ENCODE results near the gene LRRC25.
A peak's percentile ranks its signal among the peaks of the same experiment; 100 is the strongest.

LRRC25 gene

GRCh38 chr19:18397242-18398202 is at the start of gene LRRC25:
LRRC25 (minus strand) TSS chr19:18397622; CDS start chr19:18396963, 659 bp downstream.
- no peak for DNase-seq

DNA sequence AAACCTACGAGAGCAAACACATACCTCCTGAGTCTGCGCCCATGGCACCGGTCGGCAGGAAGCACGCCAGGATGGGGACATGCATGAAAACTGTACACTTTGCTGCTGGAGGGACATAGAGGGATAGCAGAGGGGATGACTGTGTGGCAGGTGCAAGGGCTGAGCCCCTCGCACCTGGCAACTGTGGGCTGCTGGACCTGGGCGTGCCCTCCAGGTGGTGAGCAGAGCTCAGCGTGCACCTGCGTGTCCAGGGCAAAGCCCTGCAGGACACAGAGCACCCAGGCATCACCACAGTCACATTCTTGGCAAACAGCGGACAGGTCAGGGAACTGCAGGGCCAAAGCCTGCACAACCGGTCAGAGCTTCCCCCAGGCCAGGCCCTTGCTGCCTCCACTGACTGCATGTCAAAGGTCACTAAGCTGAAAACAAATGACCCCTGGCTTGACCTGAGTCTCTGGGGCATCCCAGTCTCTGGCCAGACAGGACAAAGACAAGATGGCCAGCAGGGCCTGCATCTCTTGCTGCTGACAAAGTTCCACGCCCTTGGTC is 49.5 kb upstream of the LRRC25 start:
- no peak for DNase-seq

GRCh38 chr19:18446145-18446810 is 48.9 kb upstream of the LRRC25 start:
- DNase-seq, result no peak

DNA sequence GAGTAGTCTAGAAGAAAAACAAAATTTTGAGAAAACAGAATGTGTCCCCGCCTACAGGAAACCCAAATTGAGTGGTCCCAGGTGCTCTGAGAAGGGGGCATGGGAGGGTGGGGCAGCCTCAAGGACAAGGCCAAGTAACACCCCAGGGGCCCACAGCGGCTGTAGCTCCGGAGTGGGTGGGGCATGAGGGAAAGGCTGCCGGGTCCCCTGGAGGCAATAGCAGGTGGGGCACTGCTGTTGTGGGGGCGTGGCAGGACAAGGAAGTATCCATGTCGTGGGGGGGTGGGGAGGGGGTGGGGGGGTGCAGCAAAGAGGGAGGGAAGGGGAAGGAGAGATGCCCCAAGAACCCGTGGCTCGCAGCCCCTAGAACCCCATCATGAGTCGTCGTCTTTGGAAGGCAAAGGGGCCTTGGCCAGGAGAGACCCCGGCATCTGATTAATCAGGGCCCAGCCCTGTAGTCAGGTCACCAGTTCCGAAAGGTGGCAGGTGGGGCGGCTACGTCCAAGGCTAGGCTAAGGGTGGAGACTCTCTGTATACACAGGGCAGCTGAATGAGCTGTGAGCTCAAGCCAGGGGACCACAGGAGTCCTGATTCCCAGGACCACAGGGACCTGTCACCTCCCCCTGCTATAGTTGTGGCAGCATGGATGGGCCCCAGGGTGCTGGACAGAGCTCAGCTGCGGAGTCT is 48.0 kb upstream of the LRRC25 start:
- DNase-seq, result no peak

DNA sequence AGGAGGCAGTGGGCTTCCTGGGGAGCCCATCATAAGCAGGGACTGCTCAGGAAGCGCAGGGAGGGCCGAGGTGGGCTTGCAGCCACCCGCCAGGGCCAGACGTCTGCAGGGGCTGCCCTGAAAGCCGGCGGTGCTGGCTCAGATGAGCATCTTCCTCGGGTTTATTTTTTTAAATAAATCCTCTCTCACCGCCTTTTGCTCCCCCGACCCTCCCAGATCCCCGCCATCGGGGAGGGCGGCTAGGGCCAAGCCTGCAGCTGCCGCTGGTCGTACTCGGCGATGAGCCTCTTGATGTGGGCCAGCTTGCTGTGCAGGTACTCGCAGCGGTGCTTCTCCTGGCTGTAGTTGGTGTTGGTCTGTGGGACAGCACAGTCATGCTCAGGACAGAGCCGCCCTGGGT is 47.1 kb upstream of the LRRC25 start:
- DNase-seq, result no peak

DNA sequence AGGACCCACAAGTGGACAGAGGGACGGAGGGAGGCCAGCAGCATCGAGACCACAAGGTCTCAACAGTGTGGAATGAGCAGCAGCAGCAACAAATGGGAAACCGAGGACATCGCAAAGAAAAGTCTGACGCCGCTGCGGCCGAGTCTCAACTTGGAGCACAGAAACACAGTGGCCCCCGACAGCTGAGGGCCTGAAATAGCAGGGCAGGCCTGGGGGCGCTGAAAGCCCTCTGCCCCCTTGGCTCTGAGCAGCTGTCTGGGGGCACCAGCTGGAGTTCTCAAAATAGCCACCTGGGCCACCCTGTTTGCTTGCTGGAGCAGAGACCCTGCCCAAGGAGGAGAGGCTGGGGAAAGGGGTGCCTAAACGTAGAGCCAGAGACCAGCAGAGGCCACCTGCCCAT is 46.4 kb upstream of the LRRC25 start:
- DNase-seq, result no peak

- no peak for DNase-seq
Measured at GRCh38 chr19:18443406-18443805, 46.0 kb upstream of the LRRC25 start.

GRCh38 chr19:18442941-18443340 is 45.5 kb upstream of the LRRC25 start:
- DNase-seq, result no peak

DNA sequence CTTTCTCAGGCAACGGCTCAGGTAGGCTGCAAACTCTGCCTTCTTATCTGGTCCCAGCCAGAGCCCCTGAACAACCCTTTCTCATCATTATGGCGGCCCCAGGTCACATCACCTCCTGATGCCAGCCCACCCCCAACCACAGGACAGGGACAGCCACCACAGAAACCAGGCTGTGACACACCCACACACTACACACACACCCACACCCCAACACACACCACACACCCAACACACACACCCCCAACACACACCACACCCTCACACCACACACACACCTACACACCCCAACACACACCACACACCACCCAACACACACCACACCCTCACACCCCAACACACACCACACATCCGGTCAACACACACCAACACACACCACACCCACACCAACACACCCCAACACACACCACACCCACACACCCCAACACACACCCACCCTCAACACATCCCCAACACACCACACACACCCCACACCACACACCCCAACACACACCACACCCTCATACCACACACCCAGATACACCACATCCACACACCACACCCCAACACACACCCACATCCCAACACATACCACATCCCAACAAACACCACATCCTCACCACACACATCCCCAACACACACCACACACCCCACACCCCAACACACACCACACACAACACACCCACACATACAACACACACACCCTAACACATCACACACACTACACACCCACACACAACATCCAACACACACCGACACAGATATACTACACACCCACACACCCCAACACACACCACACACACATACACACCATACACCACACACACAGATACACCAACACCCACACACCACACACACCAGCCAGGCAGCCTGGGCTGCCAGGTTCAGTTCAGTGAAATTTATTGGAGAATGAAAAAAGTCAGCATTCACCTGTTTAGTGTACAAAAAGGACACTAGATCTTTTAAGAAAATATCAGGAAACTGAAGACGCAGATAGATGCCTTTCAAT is 44.7 kb upstream of the LRRC25 start:
- no peak for DNase-seq

- DNase-seq, result no peak
Measured at GRCh38 chr19:18440936-18441803, 43.7 kb upstream of the LRRC25 start.

- no peak for DNase-seq
Measured at GRCh38 chr19:18440415-18440877, 43.0 kb upstream of the LRRC25 start.

- no peak for DNase-seq
Measured at GRCh38 chr19:18439910-18440237, 42.5 kb upstream of the LRRC25 start.

DNA sequence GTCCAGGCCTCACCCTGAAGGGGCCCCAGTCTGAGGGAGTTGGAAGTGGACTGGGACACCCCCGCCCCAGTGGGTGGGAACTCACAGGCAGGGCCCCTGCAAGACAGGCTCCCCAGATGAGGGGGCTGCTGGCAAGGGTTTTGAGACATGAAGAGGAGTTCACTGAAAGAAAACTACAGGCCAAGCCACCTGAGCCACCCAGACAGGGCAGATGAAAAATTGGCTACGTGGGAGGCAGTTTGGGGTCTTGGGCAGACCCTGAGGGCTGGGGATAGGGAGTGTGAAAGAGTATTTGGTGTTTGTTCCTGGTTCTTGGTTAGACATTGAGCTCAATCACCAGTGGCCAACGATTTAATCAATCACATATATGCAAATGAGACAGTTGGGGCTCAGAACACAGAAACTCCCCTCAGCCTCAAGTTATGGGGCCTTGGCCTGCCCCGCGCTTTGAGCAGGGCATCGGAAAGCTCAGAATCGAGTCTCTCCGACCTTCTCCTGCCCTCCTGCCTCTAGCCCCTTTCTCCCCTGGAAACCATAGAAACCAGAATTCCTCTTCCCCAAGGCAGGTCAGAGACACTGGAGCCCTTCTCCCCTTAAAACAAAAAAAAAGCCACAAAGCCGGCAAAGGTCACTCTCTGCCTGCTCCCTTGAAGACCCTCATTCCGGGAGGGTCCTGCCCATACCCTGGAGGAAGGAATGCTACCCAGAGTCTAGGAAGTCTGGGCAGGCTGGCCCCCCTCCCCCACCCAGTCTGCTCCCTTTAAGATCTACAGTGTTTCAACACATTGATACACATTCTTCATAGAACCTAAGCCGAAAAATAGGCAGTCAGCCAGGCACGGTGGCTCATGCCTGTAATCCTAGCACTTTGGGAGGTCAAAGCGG is 41.8 kb upstream of the LRRC25 start:
- DNase-seq, result no peak

DNA sequence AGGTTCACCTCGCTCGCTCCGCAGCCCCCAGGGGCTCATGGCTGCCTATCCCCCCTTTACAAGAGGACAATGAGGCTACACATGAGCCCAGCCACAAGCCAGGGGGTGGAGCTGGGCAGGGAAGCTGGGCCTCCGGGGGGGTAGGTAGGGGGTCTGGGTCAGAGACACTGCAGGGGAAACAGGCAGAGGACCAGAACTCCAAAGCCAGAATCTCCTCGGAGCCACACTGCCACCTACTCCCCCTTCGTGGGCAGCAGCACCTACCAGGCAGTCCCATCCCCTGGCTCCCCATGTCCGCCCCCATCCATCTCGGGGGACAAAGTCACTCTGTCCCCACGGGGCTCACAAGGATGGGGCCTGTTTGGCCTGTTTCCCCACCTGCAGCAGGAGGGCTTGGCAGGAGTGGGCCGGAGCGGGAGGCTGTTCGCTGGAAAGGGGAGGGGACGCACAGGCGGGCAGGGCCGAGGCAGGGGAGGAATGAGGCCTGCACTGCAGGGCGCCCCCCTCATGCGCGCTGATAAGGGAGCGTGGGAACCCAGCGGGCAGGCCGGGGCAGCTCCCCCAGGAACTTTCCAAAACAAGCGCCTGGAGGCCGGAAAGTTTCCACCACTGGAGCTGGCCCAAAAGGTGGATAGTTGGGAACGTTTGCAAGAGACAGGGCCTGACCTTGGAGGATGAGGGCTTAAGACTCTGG is 41.1 kb upstream of the LRRC25 start:
- no peak for DNase-seq

GRCh38 chr19:18437491-18438330 is 40.3 kb upstream of the LRRC25 start, which contains the start of gene ISYNA1:
ISYNA1 (minus strand) TSS chr19:18438133; CDS start chr19:18437979, 154 bp downstream.
- DNase-seq, result peak; percentile 28

DNA sequence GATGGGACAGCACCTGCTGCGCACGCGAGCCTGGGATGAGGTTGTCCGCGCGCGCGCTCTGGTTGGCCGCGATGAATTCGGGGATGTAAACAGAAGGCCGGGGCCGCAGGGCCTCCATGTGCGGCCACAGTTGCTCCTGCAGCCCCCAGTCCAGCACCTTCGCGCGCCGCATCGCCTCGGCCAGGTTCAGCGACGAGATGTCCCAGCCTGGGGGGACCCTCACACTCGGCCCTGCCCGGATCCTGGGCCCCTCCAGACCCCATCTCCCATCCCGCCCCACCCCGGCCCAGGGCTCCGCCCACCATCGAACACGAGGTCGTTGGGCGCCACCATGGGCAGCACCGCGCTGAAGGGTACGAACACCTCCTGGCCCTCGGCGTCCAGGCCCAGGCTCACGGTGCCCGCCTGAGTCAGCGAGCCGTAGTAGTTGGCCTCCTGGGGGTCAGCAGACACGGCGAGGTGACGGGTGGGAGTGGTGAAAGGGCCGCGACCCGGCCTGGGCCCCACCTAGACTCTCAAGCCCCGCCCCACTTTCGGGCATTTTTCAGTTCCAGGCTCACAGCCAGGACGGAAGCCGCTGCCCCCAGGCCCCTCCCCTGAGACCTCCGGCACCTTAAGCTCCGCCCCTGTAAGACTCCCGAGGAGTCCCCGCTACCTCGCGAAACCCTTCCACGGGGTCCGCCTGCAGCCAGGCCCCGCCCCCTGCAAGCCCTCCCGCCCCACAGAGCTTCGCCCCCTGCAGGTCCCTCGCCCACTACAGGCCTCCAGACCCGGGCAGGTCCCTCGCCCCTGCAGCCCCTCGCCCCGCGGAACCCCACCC is 39.5 kb upstream of the LRRC25 start:
- DNase-seq, result peak; percentile 69

Data from NCI-H2029 (cell line).